Activated CD4-positive, alpha-beta T cell treated with anti-CD3 and anti-CD28 coated beads, Interleukin-2, amount 10 ng/mL, durations not matched to agents 24 days and 14 days (primary cell): ENCODE data around the gene FASTKD1. TPM values are rescaled to one million over a fixed set of nuclear protein-coding genes. Genes with fewer than 3 reads are reported as not detected.
"Not testable (repeated sequence)": the region's sequence is repeated elsewhere in the genome, so short reads cannot be mapped to it uniquely, and the experiment has no call there.

ENCODE experiments used
- DNase-seq: peaks from one replicate; pipeline ENCODE4 v3.0.0; 2022
- H3K27ac Mint-ChIP-seq: one replicate; pipeline ENCODE4 v1.8.0; 2022; ENCODE audit warnings: mild to moderate bottlenecking, mixed read lengths
- H3K27me3 Mint-ChIP-seq: one replicate; pipeline ENCODE4 v1.8.0; 2022; ENCODE audit warnings: mixed read lengths
- H3K36me3 Mint-ChIP-seq: one replicate; pipeline ENCODE4 v1.8.0; 2022; ENCODE audit warnings: low read depth, mild to moderate bottlenecking, mixed read lengths
- H3K4me1 Mint-ChIP-seq: one replicate; pipeline ENCODE4 v1.8.0; 2021; ENCODE audit warnings: mixed read lengths
- H3K4me3 Mint-ChIP-seq: one replicate; pipeline ENCODE4 v1.8.0; 2022; ENCODE audit warnings: mild to moderate bottlenecking, moderate library complexity, mixed read lengths
- H3K9me3 Mint-ChIP-seq: one replicate; pipeline ENCODE4 v1.8.0; 2021; ENCODE audit warnings: mixed read lengths
- intact Hi-C: fragments of 100-400 bp; cut with micrococcal nuclease; formaldehyde crosslinking; loops from one replicate; pipeline ENCODE4 v1.15.1; 2023
- total RNA-seq: library from RNA; stranded (reverse); gene quantifications from 2 replicates; pipeline ENCODE4 v1.2.3, GENCODE V29; 2022

FASTKD1 gene, protein sequence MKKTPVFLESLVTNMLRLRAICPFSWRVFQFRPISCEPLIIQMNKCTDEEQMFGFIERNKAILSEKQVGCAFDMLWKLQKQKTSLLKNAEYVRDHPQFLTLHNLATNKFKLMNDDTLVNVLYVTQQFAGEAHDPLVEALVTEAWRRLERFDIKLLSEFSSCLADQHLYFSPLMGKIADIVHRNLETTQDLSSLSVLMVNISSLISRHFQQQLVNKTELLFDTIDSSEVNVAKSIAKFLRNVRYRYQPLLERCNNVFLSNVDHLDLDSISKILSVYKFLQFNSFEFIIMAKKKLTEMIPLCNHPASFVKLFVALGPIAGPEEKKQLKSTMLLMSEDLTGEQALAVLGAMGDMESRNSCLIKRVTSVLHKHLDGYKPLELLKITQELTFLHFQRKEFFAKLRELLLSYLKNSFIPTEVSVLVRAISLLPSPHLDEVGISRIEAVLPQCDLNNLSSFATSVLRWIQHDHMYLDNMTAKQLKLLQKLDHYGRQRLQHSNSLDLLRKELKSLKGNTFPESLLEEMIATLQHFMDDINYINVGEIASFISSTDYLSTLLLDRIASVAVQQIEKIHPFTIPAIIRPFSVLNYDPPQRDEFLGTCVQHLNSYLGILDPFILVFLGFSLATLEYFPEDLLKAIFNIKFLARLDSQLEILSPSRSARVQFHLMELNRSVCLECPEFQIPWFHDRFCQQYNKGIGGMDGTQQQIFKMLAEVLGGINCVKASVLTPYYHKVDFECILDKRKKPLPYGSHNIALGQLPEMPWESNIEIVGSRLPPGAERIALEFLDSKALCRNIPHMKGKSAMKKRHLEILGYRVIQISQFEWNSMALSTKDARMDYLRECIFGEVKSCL
- total RNA-seq = 55.2 and 56.5 TPM in 2 replicates

- H3K27ac Mint-ChIP-seq = peak within 1 kb of the TSS; percentile 90
- H3K4me3 Mint-ChIP-seq = peak within 1 kb of the TSS; percentile 94
- DNase-seq = peak; percentile 95
- peaks cover 15% of the 10 kb centered on the region for H3K36me3 Mint-ChIP-seq
- H3K4me1 Mint-ChIP-seq = peaks cover 13% of the 10 kb centered on the region
- H3K27me3 Mint-ChIP-seq = peaks cover 2% of the 10 kb centered on the region
- no peaks in the 10 kb centered on the region for H3K9me3 Mint-ChIP-seq
- intact Hi-C loops = loop anchor here (1.0 to 5.0 kb wide), 3 partner anchors 11 to 121 kb away; partner anchors contain the start of genes BBS5, CFAP210, PHOSPHO2 and PPIG
These were observed at the start of gene FASTKD1 for GRCh38 chr2:169573160-169573973. TSS of gene FASTKD1 (minus strand) at chr2:169573865. CDS start at chr2:169572029, 1,836 bp downstream.

DNA sequence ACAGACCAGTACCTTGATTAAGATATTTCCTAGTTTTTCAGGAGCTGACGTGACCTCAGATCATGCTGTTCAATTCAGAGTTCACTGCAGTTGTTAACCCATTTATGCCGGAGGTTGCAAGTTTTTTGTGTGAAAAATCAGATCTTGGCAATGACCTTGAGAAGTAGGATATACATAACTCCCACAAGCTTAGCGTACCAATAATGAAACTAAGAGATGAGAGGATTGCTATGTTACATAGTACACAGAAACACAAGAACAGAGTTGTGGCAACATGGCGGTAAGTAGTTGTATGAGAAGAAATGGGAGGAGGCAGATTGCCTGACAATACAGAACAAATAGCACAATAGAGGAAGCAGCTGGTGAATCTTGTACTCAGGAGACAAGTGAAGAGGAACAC lies 49.6 kb upstream of the FASTKD1 start:
- peaks cover 51% of the 10 kb centered on the region for H3K36me3 Mint-ChIP-seq
- no peaks in the 10 kb centered on the region for H3K27me3 Mint-ChIP-seq
- no peak for DNase-seq
- no peak overlapping the region for H3K4me3 Mint-ChIP-seq
- peak overlapping the region; percentile 3 for H3K27ac Mint-ChIP-seq
- peaks cover 7% of the 10 kb centered on the region for H3K4me1 Mint-ChIP-seq
- intact Hi-C loops = no loop called here
- no peaks in the 10 kb centered on the region for H3K9me3 Mint-ChIP-seq

DNA sequence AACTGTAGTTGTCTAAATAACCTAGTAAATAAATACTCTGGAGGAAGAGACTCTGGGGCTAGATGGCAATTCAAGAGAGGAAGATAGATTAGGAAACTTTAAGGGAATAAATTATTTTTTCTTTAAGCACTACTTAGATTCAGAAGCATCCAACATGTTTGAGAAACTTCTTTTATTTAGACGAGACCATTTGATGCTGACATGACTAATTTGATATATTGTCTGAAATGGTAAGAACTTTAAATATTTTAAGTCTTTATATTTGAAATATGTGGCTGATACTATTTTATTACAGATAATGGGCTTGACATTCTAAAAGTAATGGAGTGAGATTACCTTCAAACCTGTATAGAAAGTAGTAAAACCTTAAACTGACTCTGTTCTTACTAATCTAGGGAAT lies 46.8 kb upstream of the FASTKD1 start:
- no peak overlapping the region for H3K27ac Mint-ChIP-seq

DNA sequence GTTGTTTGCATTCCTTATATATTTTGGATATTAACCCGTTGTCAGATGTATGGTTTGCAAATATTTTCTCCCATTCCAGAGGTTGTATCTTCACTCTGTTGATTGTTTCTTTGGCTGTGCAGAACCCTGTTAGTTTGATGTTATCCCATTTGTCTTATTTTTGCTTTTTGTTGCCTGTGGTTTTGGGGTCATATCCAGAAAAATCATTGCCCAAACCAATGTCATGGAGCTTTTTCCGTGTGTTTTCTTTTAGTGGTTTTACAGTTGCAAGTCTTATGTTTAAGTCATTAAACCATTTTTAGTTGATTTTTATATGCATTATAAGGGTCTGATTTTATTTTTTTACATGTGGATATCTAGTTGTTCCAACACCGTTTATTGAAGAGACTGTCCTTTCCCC lies 46.3 kb upstream of the FASTKD1 start:
- intact Hi-C loops = no loop called here
- H3K4me1 Mint-ChIP-seq = peaks cover 7% of the 10 kb centered on the region
- DNase-seq = no peak
- H3K36me3 Mint-ChIP-seq = peaks cover 66% of the 10 kb centered on the region
- no peak overlapping the region for H3K4me3 Mint-ChIP-seq
- H3K27me3 Mint-ChIP-seq = no peaks in the 10 kb centered on the region
- H3K27ac Mint-ChIP-seq = no peak overlapping the region
- H3K9me3 Mint-ChIP-seq = peaks cover 20% of the 10 kb centered on the region

More for the DNA sequence above, 46.8 kb upstream of the FASTKD1 start:
- H3K4me3 Mint-ChIP-seq = no peak overlapping the region
- intact Hi-C loops = no loop called here
- peaks cover 15% of the 10 kb centered on the region for H3K9me3 Mint-ChIP-seq
- peaks cover 7% of the 10 kb centered on the region for H3K4me1 Mint-ChIP-seq
- no peaks in the 10 kb centered on the region for H3K27me3 Mint-ChIP-seq
- no peak for DNase-seq
- H3K36me3 Mint-ChIP-seq = peaks cover 62% of the 10 kb centered on the region

- H3K4me3 Mint-ChIP-seq, H3K27ac Mint-ChIP-seq, H3K4me1 Mint-ChIP-seq, intact Hi-C loops, H3K27me3 Mint-ChIP-seq, DNase-seq: not testable (repeated sequence)
- Mint-ChIP-seq H3K36me3 (peaks cover 79% of the 10 kb centered on the region), H3K9me3 (peaks cover 20% of the 10 kb centered on the region)
These were observed 42.3 kb upstream of the FASTKD1 start for GRCh38 chr2:169615982-169616381.

DNA sequence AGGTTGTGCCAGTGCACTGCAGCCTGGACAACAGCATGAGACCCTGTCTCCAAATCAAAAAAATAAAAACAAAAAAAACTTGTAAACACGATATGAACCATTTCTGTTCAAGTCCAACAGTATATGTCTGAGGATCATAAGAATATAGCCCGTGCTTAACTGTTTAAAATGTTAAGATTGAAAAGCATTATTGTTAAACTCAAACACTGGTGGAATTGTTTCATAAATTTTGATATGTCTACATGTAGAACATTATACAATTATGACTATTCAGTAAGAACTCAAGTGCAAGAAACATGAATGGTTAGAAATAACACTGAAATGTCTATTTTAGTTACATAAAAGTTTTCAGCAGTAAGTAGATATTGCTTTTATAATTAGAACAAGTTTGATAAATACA lies 40.2 kb upstream of the FASTKD1 start:
- H3K9me3 Mint-ChIP-seq = peaks cover 20% of the 10 kb centered on the region
- H3K36me3 Mint-ChIP-seq = peaks cover 81% of the 10 kb centered on the region
- DNase-seq = no peak
- H3K4me1 Mint-ChIP-seq = peaks cover 1% of the 10 kb centered on the region
- intact Hi-C loops = no loop called here
- no peaks in the 10 kb centered on the region for H3K27me3 Mint-ChIP-seq
- H3K4me3 Mint-ChIP-seq = no peak overlapping the region
- H3K27ac Mint-ChIP-seq = no peak overlapping the region

DNA sequence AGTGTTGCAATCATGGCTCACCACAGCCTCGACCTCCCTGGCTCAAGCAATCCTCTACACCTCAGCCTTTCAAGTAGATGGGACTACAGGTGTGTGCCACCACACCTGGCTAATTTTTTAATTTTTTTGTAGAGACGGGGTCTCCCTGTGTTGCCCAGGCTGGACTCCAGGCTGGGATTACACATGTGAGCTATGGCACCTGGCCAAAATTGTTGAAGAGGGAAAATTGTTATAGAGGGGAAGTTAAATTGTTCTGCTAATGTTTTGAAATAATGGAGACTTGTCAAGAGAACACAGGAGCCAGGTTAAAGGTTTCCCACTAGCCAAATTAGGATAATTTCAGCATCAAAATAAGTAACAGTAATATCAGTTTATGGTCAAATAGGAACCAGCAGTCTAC lies 35.6 kb upstream of the FASTKD1 start:
- Mint-ChIP-seq H3K4me3 (no peak overlapping the region), H3K27me3 (no peaks in the 10 kb centered on the region), H3K27ac (no peak overlapping the region), H3K4me1 (no peaks in the 10 kb centered on the region), H3K36me3 (peaks cover 58% of the 10 kb centered on the region), H3K9me3 (no peaks in the 10 kb centered on the region)
- intact Hi-C loops = no loop called here
- DNase-seq = no peak

- no peak overlapping the region for H3K4me3 Mint-ChIP-seq
- H3K9me3 Mint-ChIP-seq = no peaks in the 10 kb centered on the region
- peaks cover 15% of the 10 kb centered on the region for H3K36me3 Mint-ChIP-seq
- H3K4me1 Mint-ChIP-seq = peaks cover 10% of the 10 kb centered on the region
- intact Hi-C loops = no loop called here
- no peak overlapping the region for H3K27ac Mint-ChIP-seq
- H3K27me3 Mint-ChIP-seq = no peaks in the 10 kb centered on the region
- DNase-seq = no peak
These were observed 25.9 kb upstream of the FASTKD1 start for GRCh38 chr2:169599568-169599967.

DNA sequence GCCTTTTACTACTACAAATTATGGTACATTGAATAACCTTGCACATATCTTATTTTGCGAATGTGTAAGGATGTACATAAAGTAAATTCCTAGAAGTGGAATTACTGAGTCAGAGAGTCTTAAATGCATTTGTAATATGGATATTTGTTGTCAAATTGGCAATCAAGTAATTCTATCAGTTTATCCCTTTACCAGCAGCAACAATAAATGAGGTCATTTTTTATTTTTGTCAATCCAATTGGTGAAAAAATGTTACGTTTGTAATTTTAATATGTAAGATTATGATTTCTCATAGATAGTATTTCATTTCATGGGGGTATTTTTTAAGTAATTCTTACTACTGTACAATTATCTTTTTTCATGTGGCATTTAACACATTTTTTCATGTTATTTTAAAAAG lies 25.3 kb upstream of the FASTKD1 start:
- Mint-ChIP-seq H3K36me3 (peaks cover 11% of the 10 kb centered on the region), H3K4me1 (peaks cover 10% of the 10 kb centered on the region), H3K9me3 (no peaks in the 10 kb centered on the region), H3K27ac (no peak overlapping the region), H3K4me3 (no peak overlapping the region), H3K27me3 (no peaks in the 10 kb centered on the region)
- no peak for DNase-seq
- intact Hi-C loops = no loop called here

- H3K27me3 Mint-ChIP-seq, DNase-seq, H3K9me3 Mint-ChIP-seq, H3K36me3 Mint-ChIP-seq, H3K27ac Mint-ChIP-seq, intact Hi-C loops, H3K4me3 Mint-ChIP-seq: not testable (repeated sequence)
- peaks cover 10% of the 10 kb centered on the region for H3K4me1 Mint-ChIP-seq
These were observed 22.9 kb upstream of the FASTKD1 start for GRCh38 chr2:169596546-169596945.

- Mint-ChIP-seq H3K9me3 (no peaks in the 10 kb centered on the region), H3K4me1 (peaks cover 29% of the 10 kb centered on the region), H3K27ac (no peak overlapping the region), H3K4me3 (no peak overlapping the region), H3K27me3 (no peaks in the 10 kb centered on the region), H3K36me3 (peaks cover 14% of the 10 kb centered on the region)
- intact Hi-C loops = no loop called here
- DNase-seq = no peak
These were observed 17.1 kb upstream of the FASTKD1 start for GRCh38 chr2:169590804-169591203.

DNA sequence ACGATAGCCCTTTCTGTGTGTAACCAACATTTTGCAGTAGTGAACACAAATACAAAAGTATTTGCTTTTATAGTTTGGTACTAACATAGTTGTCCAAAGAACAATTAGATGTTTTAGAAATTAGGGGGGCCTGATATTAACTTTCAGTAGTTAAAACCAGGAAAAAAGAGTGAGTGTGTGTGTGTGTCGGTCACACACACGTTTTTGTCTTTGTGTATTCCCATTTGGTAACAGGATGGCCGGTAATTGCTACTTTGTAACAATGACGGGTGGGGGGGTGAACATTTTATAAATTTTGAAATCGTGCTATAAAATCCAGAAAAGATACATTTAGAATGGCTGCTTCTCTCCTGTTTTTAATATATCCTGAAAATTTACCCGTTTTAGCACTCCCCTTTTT lies 12.0 kb upstream of the FASTKD1 start:
- peak; percentile 42 for DNase-seq
- intact Hi-C loops = loop anchor here (2.0 kb wide), 1 partner anchor 239 kb away; the partner anchor contains the start of gene METTL5
- Mint-ChIP-seq H3K27ac (peak overlapping the region; percentile 100), H3K4me3 (peak overlapping the region; percentile 95), H3K27me3 (no peaks in the 10 kb centered on the region), H3K9me3 (peaks cover 12% of the 10 kb centered on the region), H3K36me3 (peaks cover 25% of the 10 kb centered on the region), H3K4me1 (peaks cover 36% of the 10 kb centered on the region)
